Measurements from ENCODE around the gene NFYA. TPM values are rescaled to one million over a fixed set of nuclear protein-coding genes. Genes with fewer than 3 reads are reported as not detected.

Gene NFYA
- total RNA-seq, 1 experiment from 2014 or later: 34.7 TPM

DNA sequence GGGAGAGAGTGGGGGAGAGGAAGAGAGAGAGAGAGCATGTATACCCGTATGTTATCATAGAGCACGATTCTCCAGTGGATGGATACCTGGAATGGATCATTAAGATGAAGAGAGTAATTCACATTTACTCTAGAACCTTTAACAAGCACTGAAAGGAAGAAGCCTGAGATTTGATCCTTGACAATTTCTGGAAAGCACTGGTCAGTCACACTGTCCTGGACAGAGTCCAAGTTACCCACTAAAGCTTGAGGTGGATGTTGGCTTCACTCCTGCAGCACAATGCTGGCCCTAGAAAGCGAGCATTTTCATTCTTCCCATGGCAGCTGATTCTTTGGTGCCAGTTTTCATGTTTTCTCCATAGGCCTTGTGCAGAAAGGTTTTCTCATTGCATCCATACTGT lies 25.6 kb downstream of the NFYA start:
- Mint-ChIP-seq H3K4me1 (peaks cover 18% of the 10 kb centered on the region), H3K4me3 (no peak overlapping the region), H3K27me3 (ENCODE audit: low read depth) (peaks cover 6% of the 10 kb centered on the region; the same call in 1 of the 2 replicates), H3K9me3 (no peaks in the 10 kb centered on the region), H3K27ac (no peak overlapping the region), H3K36me3 (peaks cover 67% of the 10 kb centered on the region)
- ATAC-seq (no peak), DNase-seq (ENCODE audit: low spot score) (no peak)
- ChIA-PET CTCF (interaction anchor here (1.2 to 5.8 kb wide), 2 partner anchors 83 to 93 kb away, joined by 3 to 115 read pairs; no protein-coding TSS in a partner anchor), POLR2A (interaction anchor here (1.1 kb wide), 1 partner anchor 55 kb away, joined by 3 read pairs; no protein-coding TSS in a partner anchor)
- TF ChIP-seq SOX15 (CRISPR knock-in tag; IDR thresholded peaks at IDR 0.05): no peak
- TF ChIP-seq JAZF1 (CRISPR knock-in tag; IDR thresholded peaks at IDR 0.05): no peak
- no peak for TF ChIP-seq ZNF263 (CRISPR knock-in tag; IDR thresholded peaks at IDR 0.05; ENCODE audit: low read depth)
- no peak for TF ChIP-seq ZNF671 (CRISPR knock-in tag; IDR thresholded peaks at IDR 0.05)
- no peak for TF ChIP-seq ZBTB21 (CRISPR knock-in tag; IDR thresholded peaks at IDR 0.05; ENCODE audit: borderline replicate concordance)
- TF ChIP-seq, protein P1, sequence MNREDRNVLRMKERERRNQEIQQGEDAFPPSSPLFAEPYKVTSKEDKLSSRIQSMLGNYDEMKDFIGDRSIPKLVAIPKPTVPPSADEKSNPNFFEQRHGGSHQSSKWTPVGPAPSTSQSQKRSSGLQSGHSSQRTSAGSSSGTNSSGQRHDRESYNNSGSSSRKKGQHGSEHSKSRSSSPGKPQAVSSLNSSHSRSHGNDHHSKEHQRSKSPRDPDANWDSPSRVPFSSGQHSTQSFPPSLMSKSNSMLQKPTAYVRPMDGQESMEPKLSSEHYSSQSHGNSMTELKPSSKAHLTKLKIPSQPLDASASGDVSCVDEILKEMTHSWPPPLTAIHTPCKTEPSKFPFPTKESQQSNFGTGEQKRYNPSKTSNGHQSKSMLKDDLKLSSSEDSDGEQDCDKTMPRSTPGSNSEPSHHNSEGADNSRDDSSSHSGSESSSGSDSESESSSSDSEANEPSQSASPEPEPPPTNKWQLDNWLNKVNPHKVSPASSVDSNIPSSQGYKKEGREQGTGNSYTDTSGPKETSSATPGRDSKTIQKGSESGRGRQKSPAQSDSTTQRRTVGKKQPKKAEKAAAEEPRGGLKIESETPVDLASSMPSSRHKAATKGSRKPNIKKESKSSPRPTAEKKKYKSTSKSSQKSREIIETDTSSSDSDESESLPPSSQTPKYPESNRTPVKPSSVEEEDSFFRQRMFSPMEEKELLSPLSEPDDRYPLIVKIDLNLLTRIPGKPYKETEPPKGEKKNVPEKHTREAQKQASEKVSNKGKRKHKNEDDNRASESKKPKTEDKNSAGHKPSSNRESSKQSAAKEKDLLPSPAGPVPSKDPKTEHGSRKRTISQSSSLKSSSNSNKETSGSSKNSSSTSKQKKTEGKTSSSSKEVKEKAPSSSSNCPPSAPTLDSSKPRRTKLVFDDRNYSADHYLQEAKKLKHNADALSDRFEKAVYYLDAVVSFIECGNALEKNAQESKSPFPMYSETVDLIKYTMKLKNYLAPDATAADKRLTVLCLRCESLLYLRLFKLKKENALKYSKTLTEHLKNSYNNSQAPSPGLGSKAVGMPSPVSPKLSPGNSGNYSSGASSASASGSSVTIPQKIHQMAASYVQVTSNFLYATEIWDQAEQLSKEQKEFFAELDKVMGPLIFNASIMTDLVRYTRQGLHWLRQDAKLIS (CRISPR knock-in tag; IDR thresholded peaks at IDR 0.05; ENCODE audit: borderline replicate concordance): no peak
- TF ChIP-seq, protein P2, sequence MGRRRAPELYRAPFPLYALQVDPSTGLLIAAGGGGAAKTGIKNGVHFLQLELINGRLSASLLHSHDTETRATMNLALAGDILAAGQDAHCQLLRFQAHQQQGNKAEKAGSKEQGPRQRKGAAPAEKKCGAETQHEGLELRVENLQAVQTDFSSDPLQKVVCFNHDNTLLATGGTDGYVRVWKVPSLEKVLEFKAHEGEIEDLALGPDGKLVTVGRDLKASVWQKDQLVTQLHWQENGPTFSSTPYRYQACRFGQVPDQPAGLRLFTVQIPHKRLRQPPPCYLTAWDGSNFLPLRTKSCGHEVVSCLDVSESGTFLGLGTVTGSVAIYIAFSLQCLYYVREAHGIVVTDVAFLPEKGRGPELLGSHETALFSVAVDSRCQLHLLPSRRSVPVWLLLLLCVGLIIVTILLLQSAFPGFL (CRISPR knock-in tag; IDR thresholded peaks at IDR 0.05; ENCODE audit: borderline replicate concordance): no peak
- no peak for TF ChIP-seq EMX1 (CRISPR knock-in tag; IDR thresholded peaks at IDR 0.05)
- no peak for TF ChIP-seq NR1H2 (CRISPR knock-in tag; IDR thresholded peaks at IDR 0.05)
- TF ChIP-seq GRHL2 (CRISPR knock-in tag; IDR thresholded peaks at IDR 0.05; ENCODE audit: insufficient replicate concordance, severe bottlenecking): no peak
- TF ChIP-seq TCF7 (CRISPR knock-in tag; IDR thresholded peaks at IDR 0.05; ENCODE audit: low read depth): no peak
- TF ChIP-seq ZNF121 (CRISPR knock-in tag; IDR thresholded peaks at IDR 0.05): no peak
- no peak for TF ChIP-seq ETV6 (CRISPR knock-in tag; IDR thresholded peaks at IDR 0.05)
- TF ChIP-seq FOXP1 (CRISPR knock-in tag; IDR thresholded peaks at IDR 0.05; ENCODE audit: borderline replicate concordance): no peak
- no peak for TF ChIP-seq TEAD1 (CRISPR knock-in tag; IDR thresholded peaks at IDR 0.05)
- TF ChIP-seq, protein P3, sequence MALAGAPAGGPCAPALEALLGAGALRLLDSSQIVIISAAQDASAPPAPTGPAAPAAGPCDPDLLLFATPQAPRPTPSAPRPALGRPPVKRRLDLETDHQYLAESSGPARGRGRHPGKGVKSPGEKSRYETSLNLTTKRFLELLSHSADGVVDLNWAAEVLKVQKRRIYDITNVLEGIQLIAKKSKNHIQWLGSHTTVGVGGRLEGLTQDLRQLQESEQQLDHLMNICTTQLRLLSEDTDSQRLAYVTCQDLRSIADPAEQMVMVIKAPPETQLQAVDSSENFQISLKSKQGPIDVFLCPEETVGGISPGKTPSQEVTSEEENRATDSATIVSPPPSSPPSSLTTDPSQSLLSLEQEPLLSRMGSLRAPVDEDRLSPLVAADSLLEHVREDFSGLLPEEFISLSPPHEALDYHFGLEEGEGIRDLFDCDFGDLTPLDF (CRISPR knock-in tag; IDR thresholded peaks at IDR 0.05): no peak
- no peak for TF ChIP-seq RORB (CRISPR knock-in tag; IDR thresholded peaks at IDR 0.05)
- no peak for TF ChIP-seq SMAD3 (CRISPR knock-in tag; IDR thresholded peaks at IDR 0.05; ENCODE audit: borderline replicate concordance)
- no peak for TF ChIP-seq ZNF317 (CRISPR knock-in tag; IDR thresholded peaks at IDR 0.05; ENCODE audit: borderline replicate concordance, low read depth)

DNA sequence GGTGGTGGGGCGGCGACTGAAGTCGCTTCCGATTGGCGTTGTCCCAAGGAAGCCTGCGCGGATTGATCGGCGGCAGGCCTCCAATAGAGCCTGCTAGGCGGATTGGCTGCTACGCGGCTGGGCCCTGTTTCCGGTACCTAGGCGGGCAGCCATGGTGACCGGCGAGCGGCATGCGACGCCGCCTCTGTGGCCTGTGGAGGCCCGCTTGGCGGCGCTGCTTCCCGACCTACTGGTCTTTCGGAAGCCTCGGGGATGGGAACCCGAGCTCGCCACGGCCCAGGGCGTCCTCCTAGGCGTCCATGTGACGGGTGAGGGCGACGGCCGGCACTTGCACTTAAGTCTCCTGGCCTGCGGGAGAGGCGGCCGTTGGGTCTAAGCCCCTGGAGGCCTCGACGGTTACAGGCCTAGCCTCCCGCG lies 28.1 kb downstream of the NFYA start:
- Mint-ChIP-seq H3K9me3 (no peaks in the 10 kb centered on the region), H3K4me1 (peaks cover 18% of the 10 kb centered on the region), H3K27me3 (ENCODE audit: low read depth) (peaks cover 6% of the 10 kb centered on the region; the same call in 1 of the 2 replicates), H3K27ac (peak overlapping the region; percentile 80; the same call in 1 of the 2 replicates), H3K36me3 (peaks cover 42% of the 10 kb centered on the region), H3K4me3 (peak overlapping the region; percentile 48)
- peak; percentile 98 for ATAC-seq
- ChIA-PET POLR2A (interaction anchor here (0.6 to 1.2 kb wide), 6 partner anchors 8 to 756 kb away, joined by 3 read pairs; partner anchors contain the start of gene NFYA), CTCF (interaction anchor here (0.6 to 5.8 kb wide), 32 partner anchors 9 to 234 kb away, joined by 3 to 115 read pairs (median 5); partner anchors contain the start of genes NCR2, NFYA, OARD1 and TREML1)
- peak; percentile 94 for DNase-seq (ENCODE audit: low spot score)
- TF ChIP-seq, protein P4, sequence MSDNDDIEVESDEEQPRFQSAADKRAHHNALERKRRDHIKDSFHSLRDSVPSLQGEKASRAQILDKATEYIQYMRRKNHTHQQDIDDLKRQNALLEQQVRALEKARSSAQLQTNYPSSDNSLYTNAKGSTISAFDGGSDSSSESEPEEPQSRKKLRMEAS (CRISPR knock-in tag; IDR thresholded peaks at IDR 0.05): peak; percentile 97
- TF ChIP-seq JAZF1 (CRISPR knock-in tag; IDR thresholded peaks at IDR 0.05) (no peak), ZNF423 (CRISPR knock-in tag; IDR thresholded peaks at IDR 0.05) (no peak), TEAD1 (CRISPR knock-in tag; IDR thresholded peaks at IDR 0.05) (peak; percentile 81), ETV6 (CRISPR knock-in tag; IDR thresholded peaks at IDR 0.05) (0 out of 2 replicates have a peak, but pooled peaks have one; percentile 55), FOXK1 (CRISPR knock-in tag; IDR thresholded peaks at IDR 0.05) (peak; percentile 63; the same call in 1 of the 2 replicates), MYBL2 (CRISPR knock-in tag; IDR thresholded peaks at IDR 0.05) (0 out of 2 replicates have a peak, but pooled peaks have one; percentile 30), JUN (CRISPR knock-in tag; IDR thresholded peaks at IDR 0.05) (0 out of 2 replicates have a peak, but pooled peaks have one; percentile 35), ZNF263 (CRISPR knock-in tag; IDR thresholded peaks at IDR 0.05; ENCODE audit: low read depth) (no peak), ATF1 (CRISPR knock-in tag; IDR thresholded peaks at IDR 0.05) (no peak), SMAD4 (CRISPR knock-in tag; IDR thresholded peaks at IDR 0.05) (no peak)
- TF ChIP-seq, protein P5, sequence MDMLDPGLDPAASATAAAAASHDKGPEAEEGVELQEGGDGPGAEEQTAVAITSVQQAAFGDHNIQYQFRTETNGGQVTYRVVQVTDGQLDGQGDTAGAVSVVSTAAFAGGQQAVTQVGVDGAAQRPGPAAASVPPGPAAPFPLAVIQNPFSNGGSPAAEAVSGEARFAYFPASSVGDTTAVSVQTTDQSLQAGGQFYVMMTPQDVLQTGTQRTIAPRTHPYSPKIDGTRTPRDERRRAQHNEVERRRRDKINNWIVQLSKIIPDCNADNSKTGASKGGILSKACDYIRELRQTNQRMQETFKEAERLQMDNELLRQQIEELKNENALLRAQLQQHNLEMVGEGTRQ (CRISPR knock-in tag; IDR thresholded peaks at IDR 0.05): peak; percentile 52; the same call in 1 of the 2 replicates
- TF ChIP-seq, protein P6, sequence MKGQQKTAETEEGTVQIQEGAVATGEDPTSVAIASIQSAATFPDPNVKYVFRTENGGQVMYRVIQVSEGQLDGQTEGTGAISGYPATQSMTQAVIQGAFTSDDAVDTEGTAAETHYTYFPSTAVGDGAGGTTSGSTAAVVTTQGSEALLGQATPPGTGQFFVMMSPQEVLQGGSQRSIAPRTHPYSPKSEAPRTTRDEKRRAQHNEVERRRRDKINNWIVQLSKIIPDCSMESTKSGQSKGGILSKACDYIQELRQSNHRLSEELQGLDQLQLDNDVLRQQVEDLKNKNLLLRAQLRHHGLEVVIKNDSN (CRISPR knock-in tag; IDR thresholded peaks at IDR 0.05): peak; percentile 70

All from WTC11 (cell line).